Epithelial cell of prostate (primary cell): ENCODE results near the gene TMEM63C.

Experiments used
- DNase-seq: peaks from one replicate; pipeline ENCODE4 v3.0.0-alpha.2; 2011; ENCODE audit warnings: low read depth, low spot score
- H3K27ac ChIP-seq: fragments of 450-650 bp; 2 replicates; pipeline ENCODE4 v1.5.1; 2017; ENCODE audit warnings: mild to moderate bottlenecking

The TMEM63C gene

DNA sequence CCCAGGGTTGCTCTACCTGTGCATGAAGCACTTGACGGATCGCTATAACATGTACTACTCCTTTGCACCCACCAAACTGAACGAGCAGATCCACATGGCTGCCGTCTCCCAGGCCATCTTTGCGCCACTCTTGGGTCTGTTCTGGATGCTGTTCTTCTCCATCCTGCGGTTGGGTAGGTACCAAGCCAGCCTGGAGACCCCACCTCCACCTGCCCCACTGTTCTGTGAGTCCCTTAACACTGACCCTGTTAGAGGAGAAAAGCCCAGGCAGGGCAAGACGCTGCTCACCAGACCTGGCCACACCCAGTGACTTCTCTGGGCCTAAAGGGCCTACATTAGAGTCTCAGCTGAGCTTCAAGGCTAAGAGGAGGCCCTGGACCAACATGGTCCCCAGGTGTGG is 67.7 kb downstream of the TMEM63C start:
- no peak overlapping the region for H3K27ac ChIP-seq
- no peak for DNase-seq

DNA sequence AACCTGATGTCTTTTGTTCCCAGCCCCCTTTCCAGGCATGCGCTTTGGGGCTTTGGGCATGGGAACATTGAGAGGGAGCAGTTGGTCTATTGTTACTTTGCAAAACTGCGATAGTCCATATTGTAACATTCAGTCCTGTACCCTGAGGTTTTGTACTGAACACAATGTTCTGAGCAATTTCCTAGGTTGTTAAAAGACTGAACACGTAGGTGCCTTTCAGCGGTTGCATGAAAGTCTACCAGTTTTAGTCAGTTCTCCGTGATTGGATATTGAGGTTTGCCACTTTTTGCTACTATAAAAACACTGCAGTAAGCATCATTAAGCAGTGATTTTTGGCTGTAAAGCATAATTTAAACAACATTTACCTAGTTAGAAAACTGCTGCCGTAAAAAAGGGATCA is 69.3 kb downstream of the TMEM63C start:
- DNase-seq, result no peak
- no peak overlapping the region for H3K27ac ChIP-seq

DNA sequence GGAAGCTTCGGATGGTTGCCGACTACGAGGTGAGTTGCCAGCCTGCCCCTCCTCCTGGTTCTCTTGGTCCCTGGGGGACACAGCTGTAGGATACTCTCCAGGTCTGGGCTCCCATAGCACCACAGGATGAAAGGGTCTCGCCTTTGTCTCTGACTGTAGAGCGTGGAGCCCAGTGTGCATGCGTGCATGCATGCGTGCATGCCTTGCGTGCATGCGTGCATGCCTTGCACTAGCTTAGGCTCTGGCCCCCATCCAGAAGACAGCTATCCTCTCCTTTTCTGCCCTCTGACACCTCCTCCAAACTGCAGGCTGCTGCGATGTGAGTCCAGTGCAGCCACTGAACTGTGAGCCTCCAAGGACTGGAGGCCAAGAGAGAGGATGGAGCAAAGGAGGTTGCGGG is 70.3 kb downstream of the TMEM63C start:
- no peak for DNase-seq
- no peak overlapping the region for H3K27ac ChIP-seq

DNA sequence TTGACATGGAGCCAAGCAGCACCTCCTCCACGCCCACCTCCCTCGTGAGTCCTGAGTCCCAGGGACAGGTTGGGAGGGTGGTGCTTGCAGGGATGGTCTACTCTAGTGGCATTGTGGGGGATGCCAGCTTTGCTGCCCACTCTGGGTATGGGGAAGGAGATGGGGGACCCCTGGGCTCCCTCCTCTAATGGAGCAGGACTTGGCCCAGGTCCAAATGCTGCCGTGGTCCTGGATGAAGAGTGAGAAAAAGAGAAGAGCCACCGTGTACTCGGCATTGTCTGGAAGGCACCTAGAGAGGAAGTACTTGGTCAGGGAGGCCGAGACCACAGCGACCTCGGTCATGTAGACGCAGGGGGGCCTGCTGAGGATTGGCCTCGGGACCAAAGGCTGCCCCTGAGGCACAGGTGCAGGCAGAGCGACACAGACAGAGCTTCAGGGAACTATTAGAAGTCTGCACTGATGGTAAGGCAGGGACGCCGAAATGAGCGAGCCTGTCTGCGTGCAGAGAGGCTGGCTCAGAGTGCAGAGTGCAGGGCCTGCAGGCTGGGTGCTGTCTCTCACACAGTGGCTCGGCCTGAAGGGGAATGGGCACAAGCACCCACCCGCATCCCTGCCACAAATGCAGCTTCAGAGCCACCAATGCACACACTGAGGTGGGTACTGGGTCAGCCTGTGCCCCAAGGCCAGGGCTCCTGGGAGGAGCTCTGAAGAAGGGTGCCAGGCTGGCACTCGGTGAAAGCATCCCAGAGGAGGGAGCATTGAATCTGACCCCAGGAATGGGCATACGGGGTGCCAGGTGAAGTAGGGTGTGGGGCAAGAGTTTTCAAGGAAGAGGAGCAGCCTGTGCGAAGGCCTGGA is 72.0 kb downstream of the TMEM63C start:
- no peak overlapping the region for H3K27ac ChIP-seq
- no peak for DNase-seq

DNA sequence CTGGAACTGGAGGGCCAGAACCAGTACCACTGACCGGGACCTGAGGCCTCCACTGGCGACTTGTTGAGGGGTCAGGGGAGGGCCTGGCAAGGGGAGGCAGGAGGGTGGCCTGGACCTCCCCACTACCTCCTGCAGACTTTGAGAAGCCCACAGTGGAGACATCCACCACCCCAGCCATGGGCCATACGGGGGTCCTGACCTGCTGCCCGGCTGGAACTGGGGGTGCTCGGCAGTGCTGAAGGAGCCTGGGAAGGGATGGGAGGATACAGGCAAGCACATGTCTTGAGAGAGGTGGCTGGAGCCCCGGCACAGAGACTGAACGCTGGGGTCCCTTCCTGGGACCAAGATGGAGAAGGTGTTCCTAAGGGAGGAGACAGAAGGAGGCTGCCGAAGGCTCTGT is 75.1 kb downstream of the TMEM63C start:
- no peak overlapping the region for H3K27ac ChIP-seq
- DNase-seq, result no peak

DNA sequence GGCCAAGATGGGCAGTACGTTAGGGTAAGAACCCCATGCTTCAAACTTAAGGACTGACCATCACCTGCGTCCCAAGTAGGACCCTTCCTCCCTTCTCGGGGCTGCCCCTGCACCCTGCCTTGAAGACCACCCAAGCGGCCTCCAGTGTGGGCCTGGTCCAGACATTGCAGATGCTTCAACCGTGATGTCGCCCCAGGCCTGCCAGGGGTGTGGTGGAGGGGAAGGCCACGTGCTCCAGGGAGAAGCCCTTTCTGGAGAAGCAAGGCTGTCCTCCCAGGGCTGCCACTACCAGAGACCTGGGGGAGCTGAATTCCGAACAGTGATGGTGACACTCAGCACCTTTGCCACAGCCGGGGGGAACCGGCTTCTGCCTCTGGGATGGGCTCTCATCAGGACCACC is 76.1 kb downstream of the TMEM63C start:
- H3K27ac ChIP-seq, result no peak overlapping the region
- no peak for DNase-seq

DNA sequence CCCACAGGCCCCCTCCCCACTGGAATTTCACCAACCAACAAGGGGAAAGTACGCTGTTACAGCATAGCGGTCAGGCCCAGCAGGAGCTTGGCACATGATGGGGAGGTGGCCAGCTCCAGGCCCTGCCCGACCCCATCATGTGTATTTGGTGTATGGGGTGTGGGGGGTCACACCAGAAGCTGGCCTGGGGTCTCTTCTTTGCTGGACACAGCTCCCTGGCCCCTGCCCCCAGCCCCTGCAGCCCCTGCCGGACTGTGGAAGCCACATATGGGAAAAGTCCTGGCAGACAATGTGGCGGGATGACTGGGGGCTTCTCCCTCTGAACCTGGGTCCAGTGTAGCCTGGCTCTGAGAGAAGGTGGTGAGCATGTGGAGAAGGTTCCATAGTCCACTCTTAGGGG is 77.0 kb downstream of the TMEM63C start:
- no peak for DNase-seq

DNA sequence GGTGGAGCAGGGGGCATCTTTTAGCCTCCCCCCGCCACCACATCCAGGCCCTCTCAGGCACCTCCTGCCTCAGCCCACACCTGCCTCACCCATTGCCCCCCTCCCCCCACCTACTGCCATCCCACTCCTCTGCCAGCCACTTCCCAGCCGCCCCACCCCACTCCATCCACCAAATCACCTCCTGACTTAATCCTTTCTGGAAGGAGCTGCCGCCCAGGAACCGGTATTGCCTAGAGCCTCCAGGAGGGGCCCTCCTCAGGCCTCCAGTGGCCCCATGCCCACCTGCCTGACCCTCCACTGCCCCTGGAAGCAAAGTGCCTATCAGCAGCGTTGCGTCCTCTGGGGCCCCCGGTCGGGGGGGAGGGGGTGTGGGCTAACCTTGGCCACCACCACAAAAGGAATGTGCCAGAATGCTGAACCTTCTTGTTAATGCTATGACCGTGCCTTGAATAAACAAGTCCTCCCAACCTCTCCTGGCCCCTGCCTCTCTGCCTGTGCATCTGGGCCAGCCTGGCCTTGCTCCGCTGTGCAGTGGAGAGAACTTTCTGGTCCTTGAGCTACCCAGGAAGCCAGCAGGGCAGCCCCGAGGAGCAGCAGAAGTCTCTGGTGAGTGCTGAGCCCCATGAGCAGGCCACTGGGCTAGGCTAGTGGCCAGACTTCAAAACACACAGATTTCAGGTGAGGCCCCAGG is 77.6 kb downstream of the TMEM63C start:
- no peak for DNase-seq
- no peak overlapping the region for H3K27ac ChIP-seq

More for the DNA sequence above, 77.0 kb downstream of the TMEM63C start:
- no peak overlapping the region for H3K27ac ChIP-seq

DNA sequence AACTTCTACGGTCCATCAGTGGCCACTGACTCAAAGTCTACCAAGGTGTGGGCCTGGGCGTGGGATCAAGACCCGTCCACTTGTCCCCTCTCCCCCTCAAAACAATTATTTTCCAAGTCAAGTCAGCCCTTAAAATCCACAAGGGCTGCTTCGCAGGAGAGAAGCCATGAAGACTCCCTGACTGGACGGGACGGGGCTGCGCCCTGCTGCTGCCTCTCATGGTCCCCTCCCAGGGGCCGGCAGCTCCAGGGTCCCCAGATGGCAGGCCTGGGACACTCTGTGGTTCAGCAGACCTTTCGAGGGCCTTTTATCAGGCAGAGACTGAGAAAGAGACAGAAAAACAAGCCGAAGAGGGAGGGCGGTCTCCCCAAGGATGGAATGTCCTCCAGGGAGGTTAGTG is 78.6 kb downstream of the TMEM63C start:
- DNase-seq, result no peak
- H3K27ac ChIP-seq, result no peak overlapping the region

DNA sequence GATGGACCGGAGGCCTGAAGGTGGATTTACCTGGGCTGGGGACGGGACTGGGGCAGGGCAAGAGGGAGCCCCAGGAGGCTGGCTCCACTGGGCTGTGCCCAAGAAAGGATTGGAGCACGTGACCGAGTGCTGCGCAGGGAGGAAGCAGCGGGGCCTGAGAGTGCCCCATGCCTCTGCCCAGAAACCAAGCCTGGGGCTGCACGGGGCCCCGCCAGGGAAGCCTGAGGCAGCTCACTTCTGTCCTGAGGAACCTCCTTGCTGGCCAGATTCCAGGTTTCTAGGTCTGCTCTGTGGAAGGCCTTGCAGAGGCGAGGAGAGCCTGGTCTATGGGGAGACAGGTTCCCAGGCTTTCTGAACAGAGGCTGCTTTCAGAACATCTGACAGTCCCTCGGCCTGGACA is 79.0 kb downstream of the TMEM63C start:
- DNase-seq, result no peak
- H3K27ac ChIP-seq, result no peak overlapping the region

DNA sequence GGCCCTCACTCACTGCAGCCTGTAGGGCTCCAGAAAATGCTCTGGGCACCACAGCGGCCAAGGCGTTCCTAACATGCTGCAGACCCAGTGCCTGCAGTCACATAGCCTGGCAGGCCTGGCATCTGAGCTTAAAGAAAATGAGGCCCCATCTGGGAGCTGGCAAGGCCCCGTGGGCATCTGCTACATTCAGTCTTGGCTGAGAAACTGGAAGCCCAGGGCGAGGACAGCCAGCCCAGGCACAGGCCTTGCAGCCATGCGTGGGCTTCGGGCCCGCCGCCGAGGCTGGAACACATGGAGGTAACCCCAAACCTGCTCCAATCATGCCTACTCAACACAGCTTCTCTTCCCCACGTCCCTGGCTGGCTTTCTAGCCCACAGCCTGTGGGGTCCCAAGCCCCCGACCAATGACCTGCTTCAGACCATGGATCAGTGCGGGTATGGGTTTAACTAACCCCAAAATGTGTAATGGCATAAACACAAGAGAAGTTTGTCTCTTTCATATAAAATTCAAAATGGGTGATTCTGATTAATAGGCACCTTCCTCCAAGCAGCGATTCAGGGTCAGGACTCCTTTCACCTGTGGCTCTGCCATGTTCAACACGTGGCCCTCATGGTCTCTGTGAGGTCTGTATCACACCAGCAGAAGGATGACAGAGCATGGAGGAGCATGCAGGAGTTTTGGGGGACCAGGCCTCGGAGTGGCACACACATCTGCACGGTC is 83.0 kb downstream of the TMEM63C start:
- H3K27ac ChIP-seq, result no peak overlapping the region
- DNase-seq, result no peak

DNA sequence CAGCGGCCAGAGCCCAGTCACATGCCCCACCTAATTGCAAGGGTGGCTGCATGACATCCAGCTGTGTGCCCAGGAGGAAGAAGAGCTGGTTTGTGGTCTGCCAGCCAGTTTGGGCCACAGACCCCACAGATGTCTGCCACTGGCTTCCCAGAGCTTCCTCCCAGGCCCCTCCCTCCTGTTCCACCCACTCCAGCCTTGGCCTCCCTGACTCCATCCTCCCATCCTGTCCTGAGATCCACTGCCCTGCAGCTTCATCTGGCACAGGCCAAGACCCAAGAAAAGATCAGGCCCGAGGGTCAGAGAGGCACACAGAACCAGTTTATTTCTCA is 83.6 kb downstream of the TMEM63C start:
- DNase-seq, result no peak
- no peak overlapping the region for H3K27ac ChIP-seq

DNA sequence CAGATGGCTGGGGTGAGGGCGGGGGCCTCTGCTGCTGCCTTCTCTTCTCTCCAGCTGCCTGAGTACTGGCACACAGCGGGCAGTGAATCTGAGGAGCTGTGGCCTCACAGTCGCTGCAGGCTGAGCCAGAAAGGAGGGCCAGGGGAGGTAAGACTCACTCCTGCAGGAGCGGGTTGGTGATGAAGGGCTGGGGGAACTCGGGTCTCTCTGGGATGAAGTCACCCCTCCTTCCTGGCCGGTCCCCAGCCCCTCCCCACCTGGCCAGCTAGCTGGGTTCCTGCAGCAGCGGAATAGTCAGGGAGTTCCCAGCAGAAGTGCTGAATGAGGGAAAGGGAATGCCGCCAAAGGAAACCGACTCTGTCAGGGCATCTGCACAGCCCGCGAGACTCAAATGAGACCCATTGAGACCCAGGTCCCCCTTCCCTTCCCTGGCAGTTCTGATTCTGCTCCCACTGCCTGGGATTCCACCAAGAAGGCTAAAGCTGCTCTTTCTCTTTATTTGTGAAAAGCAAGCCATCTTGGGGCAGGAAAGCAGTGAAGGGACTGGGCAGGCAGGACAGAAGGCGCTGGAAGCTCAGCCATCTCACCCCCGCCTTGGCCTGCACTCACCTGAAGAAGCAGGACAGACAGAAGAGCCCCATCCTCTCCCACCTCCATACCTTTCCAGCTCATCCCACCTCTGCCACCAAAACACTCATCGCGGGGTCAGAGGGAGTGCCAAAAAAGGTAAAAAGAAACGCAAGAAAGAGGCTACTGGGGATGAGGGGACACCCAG is 84.2 kb downstream of the TMEM63C start:
- DNase-seq, result no peak
- H3K27ac ChIP-seq, result no peak overlapping the region

DNA sequence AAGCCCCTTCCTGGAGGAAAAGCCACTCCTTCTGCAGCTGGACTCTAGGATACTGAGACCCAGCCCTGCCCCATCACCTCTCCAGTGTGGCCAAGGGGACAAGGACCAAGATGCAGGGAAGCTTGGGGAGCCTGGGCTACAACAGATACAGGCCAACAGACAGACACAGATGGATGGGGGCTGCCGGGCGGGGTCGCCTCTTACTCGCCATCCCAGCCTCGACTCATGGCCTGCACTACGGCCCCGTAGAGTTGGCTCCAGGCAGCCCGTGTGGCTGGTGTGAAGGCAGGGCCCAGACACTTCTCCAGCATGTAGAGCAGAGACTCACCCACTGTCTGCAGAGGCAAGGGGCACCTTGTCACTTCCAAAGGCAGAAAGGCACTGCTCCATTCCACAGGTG is 84.7 kb downstream of the TMEM63C start:
- H3K27ac ChIP-seq, result no peak overlapping the region
- DNase-seq, result no peak

DNA sequence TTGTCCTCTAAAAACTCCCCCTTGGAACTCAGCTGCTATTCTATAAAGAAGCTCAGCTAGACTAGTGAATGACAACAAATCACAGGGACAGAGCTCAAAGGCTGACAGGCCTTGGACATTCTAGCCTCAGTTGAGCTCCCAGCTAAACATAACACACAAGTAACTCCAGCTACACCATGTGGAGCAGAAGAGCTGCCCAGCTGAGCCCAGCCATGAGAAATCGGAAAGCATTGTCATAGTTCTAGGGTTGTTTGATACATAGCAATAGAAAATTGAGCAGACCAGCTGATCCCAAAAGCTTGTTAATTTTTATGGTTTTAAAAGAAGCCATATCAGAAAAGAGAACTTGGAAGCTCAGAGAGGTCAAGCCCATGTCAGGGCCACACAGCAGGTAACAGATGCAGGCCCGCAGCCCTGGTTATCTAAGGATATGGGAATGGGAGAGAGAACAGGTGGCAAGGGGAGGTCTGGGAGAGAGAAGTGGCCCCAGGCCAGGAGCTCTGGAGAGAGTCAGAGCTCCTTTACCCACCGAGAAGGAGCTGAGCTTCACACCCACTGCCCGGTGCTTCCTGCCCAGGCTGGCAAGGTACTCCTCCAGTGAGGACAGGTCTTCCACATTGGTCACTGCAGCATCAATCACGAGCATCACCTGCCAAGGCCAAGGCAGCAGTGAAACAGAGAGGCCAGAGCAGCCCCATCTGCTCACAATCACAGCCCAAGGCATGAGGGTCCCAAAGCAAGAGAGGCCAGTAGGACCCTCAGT is 86.5 kb downstream of the TMEM63C start:
- no peak for DNase-seq

DNA sequence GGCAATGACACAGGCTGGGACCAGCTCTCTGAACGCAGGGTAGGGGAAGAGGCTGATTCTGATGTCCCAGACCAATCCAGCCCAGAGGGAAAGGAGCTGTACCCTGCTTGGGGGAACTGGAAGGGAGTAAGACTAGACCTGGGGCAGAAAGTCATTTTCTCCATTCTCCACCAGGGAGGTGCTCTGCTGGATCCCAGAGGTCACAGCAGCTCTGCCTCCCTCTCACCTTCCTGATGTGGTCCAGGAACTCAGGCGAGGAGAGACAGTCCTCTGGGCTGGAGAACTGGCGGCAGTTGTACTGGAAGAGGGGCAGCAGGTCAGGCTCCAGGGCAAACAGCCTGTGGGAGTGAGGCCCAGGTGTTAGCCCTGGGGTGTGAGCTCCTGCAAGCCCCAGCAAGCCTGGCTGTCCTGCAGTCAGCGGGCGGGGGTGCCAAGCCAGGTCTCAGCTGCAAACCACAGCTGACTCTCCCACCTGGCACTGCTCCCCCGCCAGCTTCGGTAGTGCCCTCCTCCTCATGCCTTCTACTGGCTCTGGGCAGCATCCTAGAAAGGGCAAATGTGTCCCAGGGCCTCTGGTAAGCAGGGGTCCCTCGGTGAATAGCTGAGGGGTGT is 87.5 kb downstream of the TMEM63C start:
- no peak overlapping the region for H3K27ac ChIP-seq
- DNase-seq, result no peak

More for the DNA sequence above, 86.5 kb downstream of the TMEM63C start:
- H3K27ac ChIP-seq, result no peak overlapping the region

DNA sequence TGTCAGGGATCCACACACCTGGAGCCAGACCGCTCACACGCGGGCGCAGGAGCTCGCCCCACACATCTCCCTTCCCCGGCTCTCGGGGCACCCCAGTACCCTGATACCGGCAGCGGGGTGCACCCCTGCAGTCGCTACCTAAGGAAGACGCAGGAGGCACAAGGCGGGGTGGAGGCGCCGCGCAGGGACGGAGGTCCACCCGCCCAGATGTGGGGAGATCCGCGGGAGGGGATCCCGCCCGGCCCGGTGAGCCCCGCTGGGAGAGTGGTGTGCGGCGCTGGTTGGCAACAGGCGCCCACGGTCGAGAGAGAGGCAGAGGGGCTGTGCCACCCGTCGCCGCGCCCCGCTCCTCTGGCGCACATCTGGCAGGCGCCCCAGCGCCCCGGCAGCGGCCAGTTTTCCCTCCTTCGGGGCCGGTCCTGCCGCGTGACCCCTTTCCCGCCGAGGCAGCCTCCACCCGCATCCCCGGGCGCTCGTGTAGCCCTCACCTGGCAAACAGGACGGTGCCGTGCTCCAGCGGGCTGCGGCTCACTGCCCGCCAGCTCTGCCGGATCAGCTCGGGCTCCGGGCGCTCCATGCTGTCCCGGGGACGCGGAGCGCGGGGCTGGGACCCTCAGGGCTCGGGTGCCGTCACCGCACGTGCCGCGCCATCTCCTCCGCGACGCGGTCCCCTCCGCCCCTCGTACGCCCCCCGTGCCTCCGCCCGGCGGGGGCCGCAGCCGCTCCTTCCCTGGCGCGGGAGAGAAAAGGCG is 88.9 kb downstream of the TMEM63C start:
- DNase-seq, result no peak
- H3K27ac ChIP-seq, result no peak overlapping the region

DNA sequence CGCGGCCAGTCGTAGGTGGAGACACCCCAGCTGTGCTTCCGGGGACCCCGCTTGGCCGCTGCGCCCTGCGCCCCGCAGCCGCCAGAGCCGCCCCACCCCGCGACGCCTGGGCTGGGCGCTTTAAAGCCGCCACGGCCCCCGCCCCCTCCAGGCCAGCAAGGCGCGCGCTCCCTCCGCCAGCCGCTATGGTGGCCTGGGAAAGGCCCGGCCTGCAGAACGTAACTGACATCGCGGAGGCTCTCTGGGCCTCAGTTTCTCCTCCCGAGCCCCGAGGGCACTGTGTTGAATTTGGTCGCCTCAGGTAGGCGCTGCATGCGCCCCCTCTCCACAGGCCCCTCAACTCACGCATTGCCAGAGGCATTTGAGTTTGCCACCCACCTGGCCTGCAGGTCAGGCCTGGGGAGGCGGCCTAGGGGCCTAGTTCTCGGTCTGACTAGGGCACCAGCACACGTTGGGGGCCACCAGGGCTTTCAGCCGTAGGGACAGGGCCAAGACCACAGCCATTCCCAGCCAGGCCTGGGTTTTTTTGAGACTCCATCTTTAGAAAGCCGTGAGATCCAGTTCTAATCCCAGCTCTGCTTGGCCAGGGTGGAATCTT is 89.6 kb downstream of the TMEM63C start, which contains the start of gene NGB:
Gene NGB, minus strand, starts transcription at position 94 of the 598 bp plus-strand sequence. CDS start 269 bp downstream, outside the sequence.
- no peak for DNase-seq
- H3K27ac ChIP-seq, result no peak within 1 kb of the TSS
